Coronary artery (tissue), 2 donors: ENCODE results near the gene TTC34.

ENCODE experiments used
- DNase-seq: peaks from one replicate; pipeline ENCODE4 v3.0.0-alpha.2; 2017; ENCODE audit warnings: low spot score
- H3K27ac ChIP-seq, 2 donors: fragments of 200-600 bp; sonication (generic); one replicate each; pipeline ENCODE4 v1.5.1; 2016 to 2019
- H3K4me3 ChIP-seq: fragments of 200-600 bp; sonication (generic); 2 replicates; pipeline ENCODE4 v1.5.1; 2016; ENCODE audit warnings: mild to moderate bottlenecking, moderate library complexity
- TF ChIP-seq, protein P1 (sequence below): fragments of 200-600 bp; sonication (generic); IDR thresholded peaks from one replicate; pipeline ENCODE4 v1.5.1; 2019; ENCODE audit warnings: antibody characterized with exemption

The TTC34 gene

DNA sequence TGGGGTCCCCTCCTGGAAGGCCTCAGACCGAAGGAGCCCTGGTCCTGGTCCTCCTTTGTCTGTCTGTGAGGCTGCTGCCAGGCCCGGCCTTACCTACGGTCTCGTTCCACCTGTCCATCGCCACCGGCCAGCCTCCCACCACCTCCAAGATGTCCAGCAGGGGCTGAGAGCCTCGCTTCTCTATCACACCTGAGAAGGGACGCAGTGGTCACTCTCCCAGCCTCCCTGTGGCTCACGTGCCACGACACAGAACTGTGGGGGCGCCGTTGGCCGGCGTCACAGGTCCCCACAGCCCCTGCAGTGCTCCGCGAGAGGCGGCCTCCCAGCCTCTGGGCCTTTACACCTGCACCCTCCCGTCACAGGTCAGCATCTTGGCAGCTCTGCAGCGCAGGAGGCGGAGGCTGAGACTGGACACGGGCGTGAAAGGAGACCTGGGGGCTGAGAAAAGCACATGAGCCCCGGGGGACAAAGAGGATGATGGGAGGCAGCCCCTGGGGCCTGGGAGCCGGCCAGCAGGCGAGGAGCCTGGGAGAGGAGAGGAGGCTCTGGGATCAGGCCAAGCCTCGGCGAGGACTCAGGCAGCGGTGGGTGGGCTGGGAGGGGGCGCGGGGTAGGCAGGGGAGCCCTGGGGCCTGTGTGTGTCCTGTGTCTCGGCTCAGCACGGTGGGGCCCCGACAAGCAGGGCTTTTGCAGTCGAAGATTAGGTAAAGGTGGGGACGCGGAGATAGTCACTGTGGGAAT, 194.4 kb downstream of the TTC34 start:
- Histone ChIP-seq H3K4me3 (no peak overlapping the region), H3K27ac (no peak overlapping the region)
- DNase-seq = no peak
- TF ChIP-seq, protein P1, sequence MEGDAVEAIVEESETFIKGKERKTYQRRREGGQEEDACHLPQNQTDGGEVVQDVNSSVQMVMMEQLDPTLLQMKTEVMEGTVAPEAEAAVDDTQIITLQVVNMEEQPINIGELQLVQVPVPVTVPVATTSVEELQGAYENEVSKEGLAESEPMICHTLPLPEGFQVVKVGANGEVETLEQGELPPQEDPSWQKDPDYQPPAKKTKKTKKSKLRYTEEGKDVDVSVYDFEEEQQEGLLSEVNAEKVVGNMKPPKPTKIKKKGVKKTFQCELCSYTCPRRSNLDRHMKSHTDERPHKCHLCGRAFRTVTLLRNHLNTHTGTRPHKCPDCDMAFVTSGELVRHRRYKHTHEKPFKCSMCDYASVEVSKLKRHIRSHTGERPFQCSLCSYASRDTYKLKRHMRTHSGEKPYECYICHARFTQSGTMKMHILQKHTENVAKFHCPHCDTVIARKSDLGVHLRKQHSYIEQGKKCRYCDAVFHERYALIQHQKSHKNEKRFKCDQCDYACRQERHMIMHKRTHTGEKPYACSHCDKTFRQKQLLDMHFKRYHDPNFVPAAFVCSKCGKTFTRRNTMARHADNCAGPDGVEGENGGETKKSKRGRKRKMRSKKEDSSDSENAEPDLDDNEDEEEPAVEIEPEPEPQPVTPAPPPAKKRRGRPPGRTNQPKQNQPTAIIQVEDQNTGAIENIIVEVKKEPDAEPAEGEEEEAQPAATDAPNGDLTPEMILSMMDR = no peak

GRCh38 chr1:2606396-2606880, 195.1 kb downstream of the TTC34 start:
- no peak overlapping the region for H3K4me3 ChIP-seq
- TF ChIP-seq, protein P1 = no peak
- no peak for DNase-seq
- H3K27ac ChIP-seq = no peak overlapping the region

DNA sequence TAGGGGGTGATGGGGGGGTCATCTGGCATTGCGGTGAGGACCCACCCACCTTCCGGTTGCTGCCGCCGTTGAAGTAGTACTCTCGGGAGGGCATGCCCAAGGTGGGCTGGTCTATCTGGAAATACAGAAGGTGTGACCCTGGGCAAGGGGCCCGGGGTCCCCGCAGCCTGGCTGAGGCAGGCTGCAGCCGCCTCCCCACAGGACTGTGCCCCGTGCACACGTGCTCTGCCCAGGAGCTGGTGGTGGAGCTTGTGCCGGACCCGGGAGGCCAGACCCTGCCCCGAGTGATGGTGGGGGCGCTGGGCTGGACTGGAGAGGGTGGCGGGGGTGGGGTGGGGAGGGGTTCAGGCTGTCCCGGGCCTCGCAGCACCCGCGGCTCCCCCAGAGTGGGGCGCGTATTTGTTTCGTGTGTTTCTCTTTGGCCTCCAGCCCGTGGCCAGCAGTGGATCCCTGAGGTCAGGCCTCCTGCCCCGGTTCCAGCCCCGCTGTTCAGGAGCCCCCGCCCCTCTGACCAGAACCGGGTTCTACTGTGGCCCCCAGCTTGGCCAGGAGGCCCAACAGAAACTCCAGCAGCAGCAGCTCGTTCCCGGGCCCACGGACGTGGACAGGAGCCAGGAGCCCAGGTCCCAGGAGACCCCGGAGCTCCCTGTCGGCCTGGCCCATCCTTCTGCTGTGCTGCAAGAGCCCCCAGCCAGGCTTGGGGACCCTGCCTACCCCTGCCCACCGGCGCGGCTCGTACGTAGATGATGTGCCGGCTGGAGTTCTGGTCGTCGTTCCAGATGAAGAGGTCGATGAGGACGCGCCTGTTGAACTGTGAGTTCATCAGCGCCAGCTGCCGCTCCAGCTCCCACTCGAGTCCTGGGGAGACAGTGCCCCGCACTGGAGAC, 195.7 kb downstream of the TTC34 start:
- TF ChIP-seq, protein P1 = no peak
- H3K4me3 ChIP-seq = no peak overlapping the region
- DNase-seq = peak; percentile 67

DNA sequence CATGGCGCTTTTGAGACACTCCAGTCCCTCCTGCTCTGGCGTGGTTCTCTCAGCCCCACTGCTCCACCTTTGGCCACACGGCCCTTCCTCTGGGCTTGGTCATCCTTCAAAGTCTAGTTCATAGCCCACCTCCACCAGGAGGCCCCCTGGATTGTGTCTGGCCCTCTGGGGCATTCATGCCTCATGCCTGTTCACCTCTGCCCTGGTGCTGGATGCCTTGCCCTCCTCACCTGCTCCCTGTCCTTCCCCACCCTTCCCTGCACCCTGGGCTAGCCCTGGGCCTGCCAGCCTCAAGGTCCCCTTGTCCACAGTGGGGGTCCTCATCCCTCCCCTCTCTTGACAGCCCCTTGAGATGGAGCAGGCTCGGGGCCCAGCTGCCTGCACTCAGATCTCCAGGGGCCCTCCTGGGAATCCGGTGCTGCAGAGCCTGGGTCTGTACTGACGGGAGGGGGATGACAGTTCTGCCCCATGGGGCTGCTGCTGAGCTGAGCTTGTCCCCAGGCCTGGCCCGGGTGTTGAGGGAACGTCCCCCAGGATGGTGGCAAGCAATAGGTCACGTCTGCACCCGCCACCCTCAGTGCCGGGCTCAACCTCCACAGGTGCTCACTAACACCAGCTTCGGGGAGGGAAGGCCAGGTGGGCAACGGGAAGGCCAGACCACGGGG, 196.5 kb downstream of the TTC34 start:
- no peak for DNase-seq
- no peak overlapping the region for H3K4me3 ChIP-seq
- TF ChIP-seq, protein P1 = no peak
- H3K27ac ChIP-seq = no peak overlapping the region

More for the DNA sequence above, 195.7 kb downstream of the TTC34 start:
- H3K27ac ChIP-seq = no peak overlapping the region

- DNase-seq = peak; percentile 65
- H3K27ac ChIP-seq = no peak overlapping the region
- H3K4me3 ChIP-seq = no peak overlapping the region
- TF ChIP-seq, protein P1 = no peak
These were observed 197.2 kb downstream of the TTC34 start for GRCh38 chr1:2604156-2604843.

GRCh38 chr1:2603521-2604155, 197.9 kb downstream of the TTC34 start:
- TF ChIP-seq, protein P1 = no peak
- DNase-seq = no peak
- Histone ChIP-seq H3K27ac (no peak overlapping the region), H3K4me3 (no peak overlapping the region)
